NCI-H2081 treated with DMSO at 0.1 percent for 48 hours (cell line): ENCODE results near the gene FRMD4A.

Experiments
- DNase-seq: peaks from one replicate; lab custom pipeline; 2025; lab: John Stamatoyannopoulos, UW

The FRMD4A gene

GRCh38 chr10:14186245-14186644 lies 144.5 kb downstream of the FRMD4A start:
- DNase-seq = no peak

- DNase-seq = no peak
These were observed 145.2 kb downstream of the FRMD4A start for GRCh38 chr10:14185316-14186045.

- DNase-seq = no peak
These were observed 145.8 kb downstream of the FRMD4A start for GRCh38 chr10:14184841-14185315.

GRCh38 chr10:14182781-14183180 lies 147.9 kb downstream of the FRMD4A start:
- no peak for DNase-seq

GRCh38 chr10:14181567-14181936 lies 149.2 kb downstream of the FRMD4A start:
- DNase-seq = no peak

- DNase-seq = no peak
These were observed 149.7 kb downstream of the FRMD4A start for GRCh38 chr10:14180911-14181566.

GRCh38 chr10:14179251-14179650 lies 151.5 kb downstream of the FRMD4A start:
- DNase-seq = no peak

GRCh38 chr10:14173706-14174594 lies 156.8 kb downstream of the FRMD4A start:
- peak; percentile 4 for DNase-seq

GRCh38 chr10:14173391-14173705 lies 157.4 kb downstream of the FRMD4A start:
- DNase-seq = no peak

- no peak for DNase-seq
These were observed 158.3 kb downstream of the FRMD4A start for GRCh38 chr10:14172336-14172950.

GRCh38 chr10:14171336-14171735 lies 159.4 kb downstream of the FRMD4A start:
- DNase-seq = no peak

GRCh38 chr10:14163377-14164086 lies 167.2 kb downstream of the FRMD4A start:
- DNase-seq = no peak

GRCh38 chr10:14162629-14163344 lies 167.9 kb downstream of the FRMD4A start:
- DNase-seq = no peak

GRCh38 chr10:14162061-14162460 lies 168.7 kb downstream of the FRMD4A start:
- no peak for DNase-seq

- no peak for DNase-seq
These were observed 170.4 kb downstream of the FRMD4A start for GRCh38 chr10:14160299-14160698.

- DNase-seq = no peak
These were observed 172.1 kb downstream of the FRMD4A start for GRCh38 chr10:14158575-14158974.

GRCh38 chr10:14156104-14156503 lies 174.6 kb downstream of the FRMD4A start:
- no peak for DNase-seq

GRCh38 chr10:14153570-14154055 lies 177.1 kb downstream of the FRMD4A start:
- DNase-seq = no peak

- DNase-seq = no peak
These were observed 179.2 kb downstream of the FRMD4A start for GRCh38 chr10:14151571-14151970.

- no peak for DNase-seq
These were observed 180.2 kb downstream of the FRMD4A start for GRCh38 chr10:14150526-14150925.

GRCh38 chr10:14146501-14146900 lies 184.2 kb downstream of the FRMD4A start:
- no peak for DNase-seq
